ENCODE results near the gene AZIN2. TPM values are rescaled to one million over a fixed set of nuclear protein-coding genes. Genes with fewer than 3 reads are reported as not detected.

Gene AZIN2
- total RNA-seq, 1 experiment from 2014 or later: 0.39 TPM

- Histone ChIP-seq H2AFZ (ENCODE audit: low read length) (no peak overlapping the region), H3K4me1 (ENCODE audit: insufficient read depth, low read length) (peaks cover 4% of the 10 kb centered on the region; the same call in 1 of the 2 replicates), H2BK120ac (ENCODE audit: low read depth, low read length, poor library complexity, severe bottlenecking) (no peak overlapping the region), H3K18ac (ENCODE audit: insufficient read length, low read depth, low read length) (no peak overlapping the region), H3K9me3 (ENCODE audit: control insufficient read depth, low read depth, low read length) (no peaks in the 10 kb centered on the region), H4K5ac (ENCODE audit: insufficient read length, low read depth, low read length) (no peak overlapping the region), H3K27me3 (ENCODE audit: insufficient read depth, low read length) (no peaks in the 10 kb centered on the region), H3K79me2 (ENCODE audit: insufficient read depth, low read length) (no peaks in the 10 kb centered on the region), H2BK15ac (ENCODE audit: low read depth, low read length) (no peak overlapping the region), H3K79me1 (ENCODE audit: insufficient read depth, low read depth, low read length, poor library complexity, severe bottlenecking) (no peaks in the 10 kb centered on the region), H2AK5ac (ENCODE audit: insufficient read length, low read length) (no peak overlapping the region), H3K23me2 (ENCODE audit: insufficient read length, low read depth, low read length, poor library complexity, severe bottlenecking) (no peaks in the 10 kb centered on the region), H3K56ac (ENCODE audit: insufficient read length, low read depth, low read length) (no peak overlapping the region), H4K8ac (replicated peaks; ENCODE audit: insufficient read length, low read depth, low read length) (no peak overlapping the region), H2BK20ac (ENCODE audit: low read depth, low read length, poor library complexity, severe bottlenecking) (no peak overlapping the region), H2BK5ac (ENCODE audit: insufficient read length, low read length) (no peak overlapping the region), H2BK12ac (ENCODE audit: insufficient read length, low read depth, low read length) (no peak overlapping the region), H3K4me2 (ENCODE audit: insufficient read depth, insufficient read length, low read length) (no peak overlapping the region), H4K20me1 (ENCODE audit: control insufficient read depth, insufficient read depth, insufficient read length) (no peaks in the 10 kb centered on the region), H3K9ac (ENCODE audit: extremely low read depth, insufficient read length, low read length) (no peak overlapping the region), H3T11ph (ENCODE audit: low read length) (no peak overlapping the region), H3K23ac (ENCODE audit: insufficient read length, low read depth, low read length) (no peak overlapping the region), H3K14ac (ENCODE audit: insufficient read depth, low read length) (no peak overlapping the region), H4K91ac (ENCODE audit: insufficient read length, low read depth, low read length) (no peak overlapping the region), H3K27ac (ENCODE audit: insufficient read length, low read depth, low read length) (no peak overlapping the region), H3K4ac (ENCODE audit: low read depth, low read length) (no peak overlapping the region)
- DNase-seq: no peak
- WGBS (ENCODE audit: extremely low coverage, insufficient read length, low lambda C conversion rate): no CpG with 5 or more reads among the region's 2 CpGs
- Mint-ChIP-seq H3K4me1 (peaks cover 10 to 17% of the 10 kb centered on the region in 2 experiments), H3K27me3 (ENCODE audit: low read depth) (peaks cover 8% of the 10 kb centered on the region; the same call in 1 of the 2 replicates), H3K27ac (no peak overlapping the region), H3K36me3 (ENCODE audit: insufficient read depth in 1 of 3, low read depth in 3 of 3) (peaks cover 3 to 5% (median 5%) of the 10 kb centered on the region in 3 experiments; a peak in 6 of 7 replicates), H3K4me3 (no peak overlapping the region), H3K9me3 (peaks cover 9 to 10% of the 10 kb centered on the region in 2 experiments)
- TF ChIP-seq CTCF (conservative IDR thresholded peaks at IDR 0.05): no peak
Measured at GRCh38 chr1:33047290-33047689, 33.7 kb upstream of the AZIN2 start.

Data from H9 (cell line).